Esophagus squamous epithelium (tissue), 4 donors: ENCODE measurements around the gene ELFN2.

Source experiments
- POLR2A ChIP-seq, 4 donors: fragments of 450-650 bp; IDR thresholded peaks; one replicate each; pipeline ENCODE4 v1.6.1; 2017; ENCODE audit warnings: antibody characterized with exemption in 4 of 4, mild to moderate bottlenecking in 4 of 4, moderate library complexity in 3 of 4
- TF ChIP-seq, protein P1 (sequence below), 6 experiments: fragments of 450-650 bp in 4 of 6; fragments of 200-600 bp in 2 of 6; sonication (generic) in 2 of 6; IDR thresholded peaks; one replicate each; pipeline ENCODE4 v1.5.1; 2016 to 2019; ENCODE audit warnings: antibody characterized with exemption in 6 of 6, mild to moderate bottlenecking in 4 of 6, moderate library complexity in 4 of 6

DNA sequence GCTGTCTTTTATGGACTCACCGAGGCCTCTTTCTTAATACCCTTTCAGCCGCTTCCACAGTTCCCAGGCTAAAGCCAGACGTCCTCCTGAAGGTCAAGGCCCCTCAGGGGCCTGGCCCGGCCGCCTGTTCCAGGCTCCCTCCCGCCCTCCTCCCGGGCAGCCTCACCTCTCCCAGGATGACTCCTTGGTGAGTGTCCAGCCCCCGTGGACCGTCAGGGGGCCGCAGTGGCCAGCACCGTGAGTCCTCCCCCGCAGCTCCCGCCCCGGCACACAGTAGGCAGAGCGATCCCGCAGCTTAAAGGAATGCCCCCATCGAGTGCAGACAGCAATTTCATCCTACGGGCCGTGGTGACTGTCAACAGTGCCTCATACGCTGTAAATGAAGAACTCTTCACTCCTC lies 32.9 kb downstream of the ELFN2 start:
- TF ChIP-seq, protein P1, sequence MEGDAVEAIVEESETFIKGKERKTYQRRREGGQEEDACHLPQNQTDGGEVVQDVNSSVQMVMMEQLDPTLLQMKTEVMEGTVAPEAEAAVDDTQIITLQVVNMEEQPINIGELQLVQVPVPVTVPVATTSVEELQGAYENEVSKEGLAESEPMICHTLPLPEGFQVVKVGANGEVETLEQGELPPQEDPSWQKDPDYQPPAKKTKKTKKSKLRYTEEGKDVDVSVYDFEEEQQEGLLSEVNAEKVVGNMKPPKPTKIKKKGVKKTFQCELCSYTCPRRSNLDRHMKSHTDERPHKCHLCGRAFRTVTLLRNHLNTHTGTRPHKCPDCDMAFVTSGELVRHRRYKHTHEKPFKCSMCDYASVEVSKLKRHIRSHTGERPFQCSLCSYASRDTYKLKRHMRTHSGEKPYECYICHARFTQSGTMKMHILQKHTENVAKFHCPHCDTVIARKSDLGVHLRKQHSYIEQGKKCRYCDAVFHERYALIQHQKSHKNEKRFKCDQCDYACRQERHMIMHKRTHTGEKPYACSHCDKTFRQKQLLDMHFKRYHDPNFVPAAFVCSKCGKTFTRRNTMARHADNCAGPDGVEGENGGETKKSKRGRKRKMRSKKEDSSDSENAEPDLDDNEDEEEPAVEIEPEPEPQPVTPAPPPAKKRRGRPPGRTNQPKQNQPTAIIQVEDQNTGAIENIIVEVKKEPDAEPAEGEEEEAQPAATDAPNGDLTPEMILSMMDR (IDR thresholded peaks at IDR 0.05), result no peak
- no peak for TF ChIP-seq POLR2A (IDR thresholded peaks at IDR 0.05)
